ENCODE measurements around the gene TEFM. TPM values are rescaled to one million over a fixed set of nuclear protein-coding genes. Genes with fewer than 3 reads are reported as not detected.
"Not testable (repeated sequence)": the region's sequence is repeated elsewhere in the genome, so short reads cannot be mapped to it uniquely, and the experiment has no call there.

Gene TEFM, protein sequence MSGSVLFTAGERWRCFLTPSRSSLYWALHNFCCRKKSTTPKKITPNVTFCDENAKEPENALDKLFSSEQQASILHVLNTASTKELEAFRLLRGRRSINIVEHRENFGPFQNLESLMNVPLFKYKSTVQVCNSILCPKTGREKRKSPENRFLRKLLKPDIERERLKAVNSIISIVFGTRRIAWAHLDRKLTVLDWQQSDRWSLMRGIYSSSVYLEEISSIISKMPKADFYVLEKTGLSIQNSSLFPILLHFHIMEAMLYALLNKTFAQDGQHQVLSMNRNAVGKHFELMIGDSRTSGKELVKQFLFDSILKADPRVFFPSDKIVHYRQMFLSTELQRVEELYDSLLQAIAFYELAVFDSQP
- 10 to 100 TPM; 14.4 to 17.4 TPM for total RNA-seq

DNA sequence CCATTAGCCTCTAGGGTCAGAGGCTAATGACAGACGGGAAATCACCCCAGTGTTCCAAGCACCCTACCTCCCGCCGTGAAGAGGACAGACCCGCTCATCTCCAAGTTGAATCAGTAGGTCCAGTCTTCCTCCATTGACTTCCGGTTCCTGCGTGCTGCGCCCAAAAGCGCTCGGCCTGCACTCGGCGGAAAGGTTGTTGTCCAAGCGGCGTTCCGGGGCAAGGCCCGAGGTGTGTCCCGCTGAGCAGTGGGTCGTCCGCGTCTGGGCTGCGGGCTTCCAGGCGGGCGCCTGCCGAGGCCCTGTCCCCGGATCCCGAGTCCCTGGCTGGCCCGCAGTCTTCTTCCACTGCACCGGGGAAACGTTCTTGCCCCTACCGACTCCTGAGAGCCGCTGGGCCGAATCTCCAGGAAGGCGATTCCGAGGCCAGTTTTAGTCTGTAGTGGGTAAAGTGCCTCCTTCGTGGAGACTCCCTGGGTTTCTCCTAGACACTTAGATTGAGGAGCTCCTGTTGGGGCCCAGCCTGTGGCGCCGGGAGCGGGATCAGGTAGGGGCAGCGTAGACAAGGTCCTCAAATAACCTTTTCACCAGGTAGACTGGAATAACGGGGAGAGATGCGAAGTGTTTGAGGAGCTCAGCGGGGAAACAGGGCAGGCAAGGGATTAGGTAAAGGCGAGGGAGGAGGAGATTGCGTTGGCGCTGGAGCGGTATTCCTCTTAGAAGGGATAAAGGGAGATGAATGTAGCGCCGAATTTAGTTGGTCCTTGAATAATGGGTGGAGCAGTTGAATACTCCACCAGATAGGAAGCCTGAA is at the start of gene TEFM:
Gene TEFM, minus strand, starts transcription at position 138 of the 811 bp plus-strand sequence. Its CDS starts 40 bp downstream, at position 98.
- H3K4me1 Mint-ChIP-seq, result peaks cover 40% of the 10 kb centered on the region
- no peaks in the 10 kb centered on the region for H3K27me3 Mint-ChIP-seq
- DNase-seq, result peak; percentile 90
- no peaks in the 10 kb centered on the region for H3K9me3 Mint-ChIP-seq
- peak within 1 kb of the TSS; percentile 93 for H3K27ac Mint-ChIP-seq
- CTCF ChIA-PET, result interaction anchor here (0.9 to 1.6 kb wide), 2 partner anchors 11 to 324 kb away, joined by 3 to 4 read pairs; no protein-coding TSS in a partner anchor
- H3K36me3 Mint-ChIP-seq (ENCODE audit: low read depth), result peaks cover 14% of the 10 kb centered on the region
- POLR2A ChIA-PET, result interaction anchor here (0.6 kb wide), 1 partner anchor 1758 kb away, joined by 3 read pairs; no protein-coding TSS in a partner anchor
- peak within 1 kb of the TSS; percentile 95 for H3K4me3 Mint-ChIP-seq

DNA sequence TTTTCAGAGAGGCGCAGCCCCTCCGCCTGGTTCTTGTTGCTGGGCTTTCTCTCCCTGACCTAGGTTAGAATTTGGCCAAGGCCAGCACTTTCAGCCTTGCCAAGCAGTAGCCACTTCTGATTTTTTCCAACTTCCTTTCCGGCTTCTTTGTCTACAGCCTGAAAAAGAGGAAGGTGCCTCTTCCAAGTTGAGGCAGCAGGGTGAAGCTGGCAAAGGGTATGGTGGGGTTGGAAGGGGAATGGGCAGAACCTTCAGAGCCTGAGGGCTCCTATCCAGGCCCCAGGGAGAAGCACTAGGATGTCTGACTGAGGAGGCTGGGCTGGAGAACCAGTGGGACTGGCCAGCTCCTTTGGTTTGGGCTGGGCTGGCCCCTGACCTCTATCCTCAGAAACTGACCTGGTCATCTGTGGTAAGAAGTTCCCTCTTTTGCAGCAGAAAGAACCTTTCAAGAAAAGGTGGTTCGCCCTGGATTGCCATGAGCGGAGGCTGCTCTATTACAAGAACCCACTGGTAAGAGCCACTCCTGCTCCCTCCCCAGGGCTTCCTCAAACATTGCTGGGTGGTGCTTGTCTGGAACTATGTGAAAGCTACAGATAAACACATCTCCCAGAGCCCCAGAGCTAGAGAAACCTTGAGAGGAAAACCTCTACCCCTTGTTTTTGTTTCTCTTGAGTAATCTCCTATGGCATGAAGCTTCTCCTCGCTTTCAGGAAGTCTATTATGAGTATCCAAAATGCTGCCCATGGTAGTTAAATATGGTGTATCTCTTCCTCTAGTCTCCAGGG is 48.2 kb upstream of the TEFM start:
- CTCF ChIA-PET, result interaction anchor here (1.4 kb wide), 1 partner anchor 26 kb away, joined by 3 read pairs; no protein-coding TSS in a partner anchor
- Mint-ChIP-seq H3K9me3 (no peaks in the 10 kb centered on the region), H3K27ac (no peak overlapping the region), H3K36me3 (ENCODE audit: low read depth) (no peaks in the 10 kb centered on the region), H3K27me3 (peaks cover 12% of the 10 kb centered on the region), H3K4me1 (no peaks in the 10 kb centered on the region), H3K4me3 (no peak overlapping the region)
- no peak for DNase-seq
- POLR2A ChIA-PET, result no interaction called here

DNA sequence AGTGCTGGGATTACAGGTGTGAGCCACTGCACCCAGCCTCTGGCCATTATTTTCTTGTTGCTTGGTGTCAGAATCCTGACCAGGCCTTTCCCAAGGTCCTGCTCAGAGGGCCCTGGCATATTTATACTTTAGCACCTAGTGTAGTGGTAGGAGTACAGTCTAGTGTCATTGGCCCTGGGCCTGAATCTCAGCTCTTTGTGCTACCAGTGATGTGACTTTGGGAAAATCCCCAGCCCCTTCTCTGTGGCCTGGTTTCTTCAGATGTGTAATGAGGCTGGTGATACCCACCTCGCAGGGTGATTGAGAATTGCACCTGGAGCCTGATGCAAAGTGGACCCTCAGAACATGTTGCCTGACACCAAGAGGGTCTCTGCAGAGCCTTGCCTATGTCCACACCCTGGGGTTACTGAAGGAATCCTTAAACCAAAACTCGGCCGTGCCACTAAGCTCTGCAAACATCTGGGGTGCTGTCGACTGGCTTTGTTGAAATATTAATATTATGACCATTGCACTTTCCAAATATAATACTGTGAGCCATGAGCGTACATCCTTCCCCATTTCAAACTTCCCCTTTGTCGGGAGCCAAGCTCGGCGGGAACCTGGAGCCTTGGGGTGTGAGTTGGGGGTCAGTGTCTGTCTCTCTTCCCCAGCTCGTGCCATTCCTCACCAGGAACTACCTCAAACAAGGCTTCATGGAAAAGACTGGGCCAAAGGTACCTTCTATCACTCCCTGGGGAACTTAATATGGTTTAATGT is 46.8 kb upstream of the TEFM start:
- Mint-ChIP-seq H3K27ac (no peak overlapping the region), H3K36me3 (ENCODE audit: low read depth) (no peaks in the 10 kb centered on the region), H3K27me3 (peaks cover 2% of the 10 kb centered on the region), H3K9me3 (no peaks in the 10 kb centered on the region), H3K4me3 (no peak overlapping the region), H3K4me1 (no peaks in the 10 kb centered on the region)
- DNase-seq, result no peak
- CTCF ChIA-PET, result interaction anchor here (0.6 kb wide), 1 partner anchor 552 kb away, joined by 3 read pairs; no protein-coding TSS in a partner anchor
- POLR2A ChIA-PET, result interaction anchor here (0.6 kb wide), 1 partner anchor 388 kb away, joined by 3 read pairs; no protein-coding TSS in a partner anchor

DNA sequence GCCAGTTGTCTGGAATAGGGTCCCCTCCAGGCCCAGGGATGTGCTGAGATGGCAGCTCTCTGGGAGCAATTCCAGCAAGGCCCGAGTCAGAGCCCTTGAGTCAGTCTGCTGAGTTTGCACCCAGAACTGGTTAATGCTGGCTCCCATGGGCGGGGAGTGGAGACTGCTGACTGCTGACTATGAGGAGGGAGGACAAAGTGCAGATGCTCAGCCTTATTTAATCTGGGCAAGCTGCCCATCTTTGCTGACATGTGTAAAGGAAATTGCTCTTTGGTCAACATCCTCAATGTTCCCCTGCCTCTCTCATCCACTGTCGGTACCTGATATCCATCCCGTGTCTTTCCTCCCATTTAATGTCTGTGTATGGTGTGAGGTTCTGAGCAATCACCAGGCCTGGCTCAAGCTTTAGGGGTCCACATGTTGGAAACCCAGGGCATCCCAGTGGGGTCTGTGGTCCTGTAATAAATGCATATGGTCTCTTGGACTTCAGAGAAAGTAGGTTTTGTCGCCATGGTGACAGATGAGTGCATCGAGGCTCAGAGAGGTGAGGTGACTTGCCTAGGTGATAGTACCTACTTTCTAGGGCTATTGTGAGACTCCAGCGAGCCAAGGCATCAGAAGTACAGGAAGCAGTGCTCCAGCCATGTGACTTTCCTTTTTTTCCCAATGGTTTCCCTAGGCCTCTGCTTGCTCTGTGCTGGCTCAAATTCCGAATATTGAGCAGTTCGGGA is 44.8 kb upstream of the TEFM start:
- no peaks in the 10 kb centered on the region for H3K36me3 Mint-ChIP-seq (ENCODE audit: low read depth)
- ChIA-PET CTCF (no interaction called here), POLR2A (no interaction called here)
- no peaks in the 10 kb centered on the region for H3K4me1 Mint-ChIP-seq
- H3K4me3 Mint-ChIP-seq, result no peak overlapping the region
- H3K27ac Mint-ChIP-seq, result no peak overlapping the region
- no peak for DNase-seq
- H3K9me3 Mint-ChIP-seq, result no peaks in the 10 kb centered on the region
- no peaks in the 10 kb centered on the region for H3K27me3 Mint-ChIP-seq

DNA sequence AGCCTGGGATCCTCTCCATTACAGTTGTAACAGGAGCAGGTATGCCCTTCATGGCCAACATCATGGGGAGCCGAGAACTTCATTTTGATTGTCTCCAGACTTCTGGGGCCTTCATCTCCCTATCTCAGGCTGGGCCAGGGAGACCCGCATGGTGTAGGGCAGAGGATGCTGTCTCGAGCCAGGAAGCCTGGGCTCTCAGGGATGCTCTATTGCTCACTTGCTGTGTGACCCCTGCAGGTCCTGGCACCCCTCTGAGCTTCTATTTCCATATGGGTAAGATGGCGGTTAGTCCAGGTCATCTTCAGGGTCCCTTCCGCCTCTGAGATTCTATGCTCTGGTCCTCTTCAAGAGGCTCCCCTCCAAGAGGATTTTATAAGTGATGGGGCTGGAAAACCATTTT is 44.2 kb upstream of the TEFM start:
- POLR2A ChIA-PET, result no interaction called here
- no peak for DNase-seq
- H3K36me3 Mint-ChIP-seq (ENCODE audit: low read depth), result no peaks in the 10 kb centered on the region
- CTCF ChIA-PET, result no interaction called here
- H3K9me3 Mint-ChIP-seq, result no peaks in the 10 kb centered on the region
- H3K4me3 Mint-ChIP-seq, result no peak overlapping the region
- H3K27ac Mint-ChIP-seq, result no peak overlapping the region
- no peaks in the 10 kb centered on the region for H3K27me3 Mint-ChIP-seq
- no peaks in the 10 kb centered on the region for H3K4me1 Mint-ChIP-seq

DNA sequence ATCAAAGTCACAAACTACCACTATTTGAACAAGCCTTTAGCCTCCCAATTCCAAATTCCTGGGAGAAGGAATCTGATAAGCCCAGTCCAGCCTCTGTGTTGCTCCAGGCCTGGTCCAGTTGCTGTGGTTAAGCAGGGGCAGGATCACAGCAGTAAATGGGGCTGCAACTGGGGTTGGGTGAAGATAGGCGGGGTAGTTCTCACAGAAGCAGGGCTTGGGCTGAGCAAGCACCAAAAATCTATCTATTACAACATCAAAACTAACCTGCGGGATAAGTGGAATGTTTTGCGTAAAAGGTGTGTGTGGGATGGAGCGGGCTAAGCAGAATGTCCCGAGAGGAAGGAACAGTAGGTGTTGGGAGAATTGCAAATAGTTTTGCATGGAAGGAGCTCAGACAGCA is 41.8 kb upstream of the TEFM start:
- Mint-ChIP-seq H3K4me3 (no peak overlapping the region), H3K27ac (no peak overlapping the region), H3K27me3 (no peaks in the 10 kb centered on the region), H3K36me3 (ENCODE audit: low read depth) (no peaks in the 10 kb centered on the region), H3K9me3 (no peaks in the 10 kb centered on the region), H3K4me1 (peaks cover under 1% of the 10 kb centered on the region)
- no peak for DNase-seq
- CTCF ChIA-PET, result interaction anchor here (0.6 kb wide), 1 partner anchor 205 kb away, joined by 3 read pairs; no protein-coding TSS in a partner anchor
- POLR2A ChIA-PET, result no interaction called here

DNA sequence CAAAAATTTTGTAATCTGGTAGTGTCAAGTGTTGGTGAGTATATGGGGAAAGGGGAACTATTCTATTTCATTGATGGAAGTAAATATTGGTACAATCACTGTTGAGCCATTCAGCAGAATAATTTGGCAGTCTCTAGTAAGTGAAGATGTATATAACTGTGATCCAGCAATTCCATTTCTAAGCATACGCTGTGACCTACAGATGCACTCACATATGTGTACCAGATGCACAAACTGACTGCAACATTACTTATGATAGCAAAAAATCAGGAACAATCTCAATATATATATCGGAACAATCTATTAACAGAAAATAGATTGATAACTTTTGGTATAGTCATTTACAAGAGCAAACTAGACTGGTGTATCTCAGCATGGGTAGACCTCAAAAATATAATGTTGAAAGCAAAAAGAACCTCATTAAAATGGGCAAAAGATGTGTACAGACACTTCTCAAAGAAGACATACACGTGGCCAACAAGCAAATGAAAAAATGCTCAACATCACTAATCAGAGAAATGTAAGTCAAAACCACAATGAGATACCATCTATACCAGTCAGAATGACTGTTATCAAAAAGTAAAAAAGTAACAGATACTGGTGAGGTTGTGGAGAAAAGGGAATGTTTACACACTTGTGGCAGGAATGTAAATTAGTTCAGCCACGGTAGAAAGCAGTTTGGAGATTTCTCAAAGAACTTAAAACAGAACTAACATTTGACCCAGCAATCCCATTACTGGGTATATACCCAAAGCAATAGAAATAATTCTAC is 36.5 kb upstream of the TEFM start:
- Mint-ChIP-seq H3K27ac (no peak overlapping the region), H3K4me1 (peaks cover 16% of the 10 kb centered on the region), H3K4me3 (no peak overlapping the region), H3K9me3 (peaks cover 7% of the 10 kb centered on the region), H3K27me3 (no peaks in the 10 kb centered on the region), H3K36me3 (ENCODE audit: low read depth) (no peaks in the 10 kb centered on the region)
- CTCF ChIA-PET, result no interaction called here
- no peak for DNase-seq
- POLR2A ChIA-PET, result no interaction called here

DNA sequence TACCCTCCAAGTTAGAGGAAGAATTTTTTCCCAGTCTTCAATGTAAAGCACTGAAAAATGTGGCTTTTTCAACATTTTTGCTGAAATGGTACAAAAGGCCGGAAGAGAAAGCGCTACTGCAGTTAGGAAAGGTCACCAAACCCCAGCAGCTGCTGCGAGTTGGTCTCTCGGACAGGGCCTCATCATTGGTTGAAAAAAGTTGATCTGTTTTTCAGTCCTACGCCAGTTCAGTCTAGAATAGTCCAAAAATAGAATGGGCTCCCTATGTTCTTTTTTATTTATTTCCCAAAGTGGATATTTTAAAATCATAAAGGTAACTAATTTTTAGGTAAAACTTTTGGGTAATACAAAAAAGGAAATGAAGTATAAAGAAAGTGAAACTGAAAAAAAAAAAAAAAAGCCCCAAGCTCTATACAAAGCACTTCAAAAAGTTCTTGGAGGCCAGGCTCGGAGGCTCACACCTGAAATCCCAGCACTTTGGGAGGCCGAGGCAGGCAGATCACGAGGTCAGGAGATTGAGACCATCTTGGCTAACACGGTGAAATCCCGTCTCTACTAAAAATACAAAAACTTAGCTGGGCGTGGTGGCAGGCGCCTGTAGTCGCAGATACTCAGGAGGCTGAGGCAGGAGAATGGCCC is 33.1 kb upstream of the TEFM start:
- Mint-ChIP-seq H3K36me3 (ENCODE audit: low read depth) (no peaks in the 10 kb centered on the region), H3K27ac (peak overlapping the region; percentile 81), H3K27me3 (no peaks in the 10 kb centered on the region), H3K4me1 (peaks cover 16% of the 10 kb centered on the region), H3K9me3 (peaks cover 7% of the 10 kb centered on the region), H3K4me3 (no peak overlapping the region)
- ChIA-PET CTCF (interaction anchor here (0.6 to 0.9 kb wide), 4 partner anchors 9 to 19 kb away, joined by 3 to 4 read pairs (median 3); no protein-coding TSS in a partner anchor), POLR2A (interaction anchor here (0.8 kb wide), 1 partner anchor 30 kb away, joined by 4 read pairs; no protein-coding TSS in a partner anchor)
- DNase-seq, result peak; percentile 23

DNA sequence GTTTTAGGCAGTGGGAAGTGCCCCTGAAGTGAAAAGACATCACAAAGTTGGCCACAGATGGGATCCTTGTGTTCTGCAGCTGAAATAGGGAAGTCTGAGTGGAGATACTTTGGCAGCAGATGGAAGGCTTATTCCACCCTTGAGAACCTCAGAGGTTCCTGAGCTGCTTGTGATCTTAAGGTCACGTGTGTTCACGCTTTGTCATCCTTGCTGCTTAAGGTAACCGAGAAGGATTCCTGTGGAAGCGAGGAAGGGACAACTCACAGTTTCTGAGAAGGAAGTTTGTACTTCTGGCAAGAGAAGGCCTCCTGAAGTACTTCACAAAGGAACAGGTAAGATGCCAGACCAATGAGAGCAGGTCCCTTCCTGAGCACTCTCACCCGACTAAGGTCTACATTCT is 27.9 kb upstream of the TEFM start:
- Mint-ChIP-seq H3K27me3 (no peaks in the 10 kb centered on the region), H3K4me1 (peaks cover 4% of the 10 kb centered on the region), H3K27ac (no peak overlapping the region), H3K36me3 (ENCODE audit: low read depth) (no peaks in the 10 kb centered on the region), H3K9me3 (no peaks in the 10 kb centered on the region), H3K4me3 (no peak overlapping the region)
- POLR2A ChIA-PET, result no interaction called here
- no peak for DNase-seq
- CTCF ChIA-PET, result no interaction called here

DNA sequence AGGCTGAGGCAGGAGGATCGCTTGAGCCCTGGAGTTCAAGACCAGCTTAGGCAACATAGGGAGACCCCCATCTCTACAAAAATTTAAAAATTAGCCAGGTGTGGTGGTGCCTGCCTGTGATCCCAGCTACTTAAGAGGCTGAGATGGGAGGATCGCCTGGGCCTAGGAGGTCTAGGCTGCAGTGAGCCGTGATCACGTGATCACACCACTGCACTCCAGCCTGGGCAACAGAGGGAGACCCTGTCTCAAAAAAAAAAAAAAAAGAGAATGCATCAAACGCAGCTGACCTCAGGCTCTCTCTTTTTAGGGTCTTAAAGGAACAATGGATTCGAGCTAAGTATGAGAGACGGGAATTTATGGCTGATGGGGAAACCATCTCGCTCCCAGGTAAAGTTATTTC is 25.5 kb upstream of the TEFM start:
- POLR2A ChIA-PET; DNase-seq; H3K27me3 Mint-ChIP-seq; H3K4me1 Mint-ChIP-seq; H3K4me3 Mint-ChIP-seq; H3K36me3 Mint-ChIP-seq (ENCODE audit: low read depth); H3K27ac Mint-ChIP-seq; H3K9me3 Mint-ChIP-seq: not testable (repeated sequence)
- CTCF ChIA-PET, result interaction anchor here (1.0 to 1.9 kb wide), 3 partner anchors 16 to 27 kb away, joined by 3 to 5 read pairs (median 3); no protein-coding TSS in a partner anchor

DNA sequence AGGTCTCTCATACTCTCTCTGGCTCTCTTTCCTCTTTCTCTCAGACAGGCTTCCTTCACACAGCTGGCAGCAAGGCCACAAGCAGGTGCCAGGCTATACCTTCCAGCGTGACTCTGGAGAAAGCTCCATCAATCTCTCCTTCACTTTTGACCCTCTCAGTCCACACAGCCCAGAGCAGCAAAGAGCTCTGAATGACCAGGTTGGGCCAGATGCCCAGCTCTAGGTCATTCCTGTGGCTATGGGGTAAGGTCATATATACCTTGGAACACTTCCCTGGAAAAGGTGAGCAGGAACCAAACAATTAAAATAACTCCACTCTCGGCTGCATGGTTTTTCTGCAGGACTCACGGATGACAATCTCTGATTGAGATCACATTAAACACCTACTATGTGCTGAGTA is 24.5 kb upstream of the TEFM start:
- CTCF ChIA-PET, result interaction anchor here (0.6 to 1.9 kb wide), 4 partner anchors 9 to 130 kb away, joined by 3 to 5 read pairs (median 4); no protein-coding TSS in a partner anchor
- no peak for DNase-seq
- no peak overlapping the region for H3K4me3 Mint-ChIP-seq
- no peaks in the 10 kb centered on the region for H3K36me3 Mint-ChIP-seq (ENCODE audit: low read depth)
- H3K27me3 Mint-ChIP-seq, result peaks cover 7% of the 10 kb centered on the region
- H3K9me3 Mint-ChIP-seq, result no peaks in the 10 kb centered on the region
- POLR2A ChIA-PET, result no interaction called here
- H3K4me1 Mint-ChIP-seq, result no peaks in the 10 kb centered on the region
- no peak overlapping the region for H3K27ac Mint-ChIP-seq

Data from activated CD4-positive, alpha-beta T cell treated with anti-CD3 and anti-CD28 coated beads, Interleukin-2, amount 10 ng/mL, durations not matched to agents 7 days and 5 days (primary cell).